Epithelial cell of esophagus (primary cell): ENCODE results near the gene DHX38.
"Not testable (repeated sequence)": the region's sequence is repeated elsewhere in the genome, so short reads cannot be mapped to it uniquely, and the experiment has no call there.

Source experiments
- DNase-seq: peaks from one replicate; pipeline ENCODE4 v3.0.0; 2010; ENCODE audit warnings: low read depth
- H3K4me3 ChIP-seq: 2 replicates; pipeline ENCODE4 v1.5.1; 2011; ENCODE audit warnings: mild to moderate bottlenecking, low read length, control low read depth
- CTCF ChIP-seq: IDR thresholded peaks from 2 replicates; pipeline ENCODE4 v1.5.1; 2011; ENCODE audit warnings: low read depth, mild to moderate bottlenecking, low read length, control low read depth, inconsistent platforms; ENCODE audit not compliant: insufficient read depth; ENCODE audit errors: missing control alignments

The DHX38 gene

GRCh38 chr16:72072514-72073342, 20.9 kb upstream of the DHX38 start:
- no peak for TF ChIP-seq CTCF
- no peak overlapping the region for H3K4me3 ChIP-seq
- no peak for DNase-seq

- no peak for TF ChIP-seq CTCF
- H3K4me3 ChIP-seq = no peak overlapping the region
- no peak for DNase-seq
Observed at GRCh38 chr16:72073560-72074230, 20.0 kb upstream of the DHX38 start.

GRCh38 chr16:72075067-72075466, 18.6 kb upstream of the DHX38 start:
- not testable (repeated sequence) for H3K4me3 ChIP-seq

GRCh38 chr16:72076991-72077706, 16.5 kb upstream of the DHX38 start:
- not testable (repeated sequence) for H3K4me3 ChIP-seq, DNase-seq

More at GRCh38 chr16:72075067-72075466, 18.6 kb upstream of the DHX38 start:
- DNase-seq = not testable (repeated sequence)

- no peak overlapping the region for H3K4me3 ChIP-seq
- DNase-seq = no peak
- TF ChIP-seq CTCF = no peak
Observed at GRCh38 chr16:72083778-72084404, 9.8 kb upstream of the DHX38 start.

- DNase-seq = no peak
- TF ChIP-seq CTCF = no peak
- no peak overlapping the region for H3K4me3 ChIP-seq
Observed at GRCh38 chr16:72084445-72084844, 9.2 kb upstream of the DHX38 start.

- no peak overlapping the region for H3K4me3 ChIP-seq
- DNase-seq = no peak
- no peak for TF ChIP-seq CTCF
Observed at GRCh38 chr16:72085002-72085401, 8.6 kb upstream of the DHX38 start.
